SJSA1 (cell line): Measurements from ENCODE around the gene XPA. TPM values are rescaled to one million over a fixed set of nuclear protein-coding genes. Genes with fewer than 3 reads are reported as not detected.

Source experiments
- DNase-seq, 2 experiments: peaks; one replicate each; pipeline ENCODE4 v3.0.0-alpha.2; 2015 to 2020; ENCODE audit warnings: low spot score in 2 of 2, low read depth in 1 of 2
- H3K27ac ChIP-seq: fragments of 250-450 bp; sonication (Bioruptor Pico); 2 replicates; pipeline ENCODE4 v1.5.1; 2020; ENCODE audit warnings: mild to moderate bottlenecking, moderate library complexity
- H3K27me3 ChIP-seq: fragments of 250-450 bp; sonication (Bioruptor Pico); replicated peaks from 2 replicates; pipeline ENCODE4 v1.5.1; 2020; ENCODE audit warnings: mild to moderate bottlenecking, moderate library complexity
- H3K36me3 ChIP-seq: fragments of 250-450 bp; sonication (Bioruptor Pico); 2 replicates; pipeline ENCODE4 v1.5.1; 2020; ENCODE audit warnings: mild to moderate bottlenecking
- H3K4me1 ChIP-seq: fragments of 250-450 bp; sonication (Bioruptor Pico); replicated peaks from 2 replicates; pipeline ENCODE4 v1.6.1; 2021; ENCODE audit warnings: mild to moderate bottlenecking
- H3K4me3 ChIP-seq: fragments of 250-450 bp; sonication (Bioruptor Pico); 2 replicates; pipeline ENCODE4 v1.5.1; 2020; ENCODE audit warnings: mild to moderate bottlenecking
- H3K9me3 ChIP-seq: fragments of 250-450 bp; sonication (Bioruptor Pico); replicated peaks from 2 replicates; pipeline ENCODE4 v1.5.1; 2020; ENCODE audit warnings: mild to moderate bottlenecking
- total RNA-seq: library from RNA; depleted of rRNA; stranded (reverse); fragments of >200 nt; shearing (Covaris generic); gene quantifications from 2 replicates; pipeline ENCODE4 v1.2.3, GENCODE V29; 2014

Gene XPA
- total RNA-seq, 1 experiment from 2014 or later: 7.8 TPM

- no peak for DNase-seq
- H3K4me3 ChIP-seq: peak overlapping the region; percentile 71
Measured at GRCh38 chr9:97695995-97696802, 941 bp downstream of the XPA start.

DNA sequence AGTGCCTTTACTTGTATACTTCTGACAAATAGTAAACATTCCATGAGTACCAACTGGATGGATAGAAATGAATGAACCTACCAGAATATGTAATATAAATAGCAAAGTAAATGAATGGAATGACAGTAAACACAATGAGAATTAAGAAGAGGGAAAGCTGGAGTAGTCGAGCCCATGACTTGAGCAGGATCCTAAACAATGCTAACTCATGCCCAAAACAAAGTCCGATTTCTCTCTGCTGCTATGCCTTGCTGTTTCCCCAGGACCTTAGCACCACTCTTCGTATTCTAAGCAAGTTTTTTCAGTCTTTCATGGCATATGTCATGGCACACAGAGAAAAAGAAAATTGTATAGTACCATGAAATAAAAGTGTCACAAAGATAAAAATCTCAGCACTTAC is 1.8 kb downstream of the XPA start:
- Histone ChIP-seq H3K9me3 (no peaks in the 10 kb centered on the region; the same call in 1 of the 2 replicates), H3K4me1 (peaks cover 22% of the 10 kb centered on the region), H3K27ac (no peak overlapping the region), H3K36me3 (peaks cover 17% of the 10 kb centered on the region), H3K27me3 (no peaks in the 10 kb centered on the region), H3K4me3 (no peak overlapping the region)
- no peak for DNase-seq

More at GRCh38 chr9:97695995-97696802, 941 bp downstream of the XPA start:
- Histone ChIP-seq H3K4me1 (peaks cover 22% of the 10 kb centered on the region), H3K9me3 (no peaks in the 10 kb centered on the region; the same call in 1 of the 2 replicates), H3K27me3 (no peaks in the 10 kb centered on the region), H3K27ac (no peak overlapping the region; the same call in 1 of the 2 replicates), H3K36me3 (peaks cover 8% of the 10 kb centered on the region; the same call in 1 of the 2 replicates)

DNA sequence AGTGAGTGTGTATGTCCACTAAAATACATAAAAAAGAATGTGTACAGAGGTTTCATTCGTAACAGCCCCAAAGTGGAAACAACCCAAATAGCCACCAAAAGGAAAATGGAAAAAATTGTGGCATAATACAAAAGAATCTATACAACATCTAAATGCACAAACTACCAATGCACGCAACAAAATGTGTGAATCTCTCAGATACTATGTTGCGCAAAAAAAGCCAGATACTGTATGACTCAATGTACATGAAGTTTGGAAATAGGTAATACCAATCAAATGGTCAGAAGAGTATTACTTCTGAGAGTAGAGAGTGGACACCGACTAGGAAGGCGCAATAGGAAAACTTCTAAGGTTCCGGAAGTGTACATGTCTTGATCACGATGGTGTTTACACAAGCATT is 2.4 kb downstream of the XPA start:
- no peaks in the 10 kb centered on the region; the same call in 1 of the 2 replicates for H3K9me3 ChIP-seq
- no peak overlapping the region for H3K27ac ChIP-seq
- no peak overlapping the region for H3K4me3 ChIP-seq
- peaks cover 22% of the 10 kb centered on the region for H3K4me1 ChIP-seq
- no peaks in the 10 kb centered on the region for H3K27me3 ChIP-seq
- H3K36me3 ChIP-seq: peaks cover 23% of the 10 kb centered on the region
- no peak for DNase-seq

GRCh38 chr9:97689401-97690180 is 7.5 kb downstream of the XPA start:
- Histone ChIP-seq H3K36me3 (peaks cover 42% of the 10 kb centered on the region), H3K4me1 (no peaks in the 10 kb centered on the region), H3K4me3 (no peak overlapping the region), H3K9me3 (no peaks in the 10 kb centered on the region), H3K27me3 (no peaks in the 10 kb centered on the region), H3K27ac (no peak overlapping the region)
- DNase-seq: no peak

DNA sequence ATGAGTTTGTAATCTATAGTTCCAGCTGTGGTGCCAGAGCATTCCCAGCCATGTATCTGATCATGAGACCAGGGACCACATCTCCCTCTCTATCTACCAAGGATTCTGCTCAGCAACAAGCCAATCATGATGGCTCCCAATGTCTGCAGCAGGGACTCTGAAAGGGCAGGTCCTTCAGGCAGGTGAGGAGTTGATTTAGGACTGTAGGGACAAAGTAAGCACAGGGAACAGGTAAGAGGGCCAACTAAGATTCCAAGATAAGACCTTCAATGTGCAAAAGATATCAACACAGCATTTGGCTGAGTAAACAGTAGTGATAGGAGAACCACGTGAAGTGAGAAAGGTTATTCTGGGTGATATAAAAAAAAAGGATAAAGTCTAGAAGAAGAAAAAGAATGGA is 8.5 kb downstream of the XPA start:
- no peaks in the 10 kb centered on the region for H3K9me3 ChIP-seq
- H3K4me3 ChIP-seq: no peak overlapping the region
- peaks cover 50% of the 10 kb centered on the region for H3K36me3 ChIP-seq
- no peak overlapping the region for H3K27ac ChIP-seq
- H3K27me3 ChIP-seq: no peaks in the 10 kb centered on the region
- H3K4me1 ChIP-seq: no peaks in the 10 kb centered on the region
- DNase-seq: no peak

DNA sequence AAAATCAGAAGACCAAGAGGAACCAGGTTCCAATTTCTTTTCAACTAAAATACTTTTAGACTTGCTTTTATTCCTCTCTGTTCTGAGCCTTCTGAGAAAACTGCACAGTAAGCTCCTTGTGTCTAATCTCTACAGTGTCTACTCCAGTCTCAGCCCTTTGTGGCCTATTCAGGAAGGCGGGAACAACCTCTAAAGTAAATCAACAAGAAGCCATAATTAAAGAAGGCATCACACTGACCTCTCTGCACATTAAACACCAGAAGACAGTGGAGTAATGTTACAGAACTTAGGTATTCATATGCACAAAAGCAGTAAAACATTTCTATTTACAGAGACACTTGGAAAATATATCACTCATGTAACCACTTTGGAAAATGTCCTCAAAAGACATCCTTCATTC is 14.9 kb downstream of the XPA start:
- H3K4me1 ChIP-seq: no peaks in the 10 kb centered on the region
- no peak for DNase-seq
- no peaks in the 10 kb centered on the region for H3K27me3 ChIP-seq
- H3K27ac ChIP-seq: no peak overlapping the region
- H3K4me3 ChIP-seq: no peak overlapping the region
- H3K36me3 ChIP-seq: peaks cover 67% of the 10 kb centered on the region
- H3K9me3 ChIP-seq: no peaks in the 10 kb centered on the region

DNA sequence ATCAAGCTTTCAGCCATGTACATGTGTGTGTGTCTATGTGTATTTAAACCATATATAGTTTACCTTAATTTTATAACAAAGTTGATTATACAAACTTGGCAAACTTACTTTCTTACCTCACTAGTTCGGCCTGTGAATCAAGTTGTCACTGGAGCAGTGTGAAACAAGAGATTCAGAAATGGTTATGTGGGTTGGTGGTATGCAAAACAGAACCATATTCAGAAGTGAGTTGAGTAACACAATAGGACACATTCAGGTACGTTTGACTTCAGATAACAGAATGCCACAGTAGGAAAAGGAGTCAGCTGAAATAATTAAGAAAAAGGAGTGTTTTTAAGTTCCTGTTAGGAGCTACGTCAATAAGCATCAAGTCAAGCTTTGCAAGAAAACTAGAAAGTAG is 21.5 kb downstream of the XPA start:
- Histone ChIP-seq H3K4me3 (no peak overlapping the region), H3K27ac (no peak overlapping the region), H3K9me3 (no peaks in the 10 kb centered on the region), H3K27me3 (no peaks in the 10 kb centered on the region), H3K36me3 (peaks cover 74% of the 10 kb centered on the region), H3K4me1 (no peaks in the 10 kb centered on the region)
- DNase-seq: no peak

GRCh38 chr9:97673922-97674321 is 23.2 kb downstream of the XPA start:
- H3K27ac ChIP-seq: no peak overlapping the region
- peaks cover 80% of the 10 kb centered on the region for H3K36me3 ChIP-seq
- H3K9me3 ChIP-seq: no peaks in the 10 kb centered on the region

DNA sequence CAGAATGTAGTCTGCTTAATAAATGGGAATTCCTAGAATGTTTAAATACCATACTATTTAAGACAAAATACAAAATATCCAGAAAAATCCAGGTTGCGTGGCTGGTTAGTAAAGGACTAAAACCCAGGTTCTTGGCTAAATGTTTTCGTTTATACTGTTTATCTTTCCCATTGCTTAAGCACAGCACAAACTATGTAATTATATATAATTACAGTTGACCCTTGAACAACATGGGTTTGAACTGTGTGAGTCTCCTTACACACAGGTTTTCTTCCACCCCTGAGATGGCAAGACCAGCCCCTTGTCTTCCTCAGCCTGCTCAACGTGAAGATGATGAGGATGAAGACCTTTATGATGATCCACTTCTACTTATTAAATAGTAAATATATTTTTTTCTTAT is 24.7 kb downstream of the XPA start:
- Histone ChIP-seq H3K36me3 (peaks cover 84% of the 10 kb centered on the region), H3K4me1 (no peaks in the 10 kb centered on the region), H3K27ac (no peak overlapping the region), H3K27me3 (no peaks in the 10 kb centered on the region), H3K9me3 (no peaks in the 10 kb centered on the region), H3K4me3 (no peak overlapping the region)
- DNase-seq: no peak

More at GRCh38 chr9:97673922-97674321, 23.2 kb downstream of the XPA start:
- H3K4me1 ChIP-seq: no peaks in the 10 kb centered on the region
- no peak overlapping the region for H3K4me3 ChIP-seq
- H3K27me3 ChIP-seq: no peaks in the 10 kb centered on the region
- no peak for DNase-seq

- peaks cover 96% of the 10 kb centered on the region for H3K36me3 ChIP-seq
- H3K4me3 ChIP-seq: no peak overlapping the region
- H3K27me3 ChIP-seq: no peaks in the 10 kb centered on the region
- no peaks in the 10 kb centered on the region for H3K4me1 ChIP-seq
- DNase-seq: no peak
- no peak overlapping the region for H3K27ac ChIP-seq
- H3K9me3 ChIP-seq: no peaks in the 10 kb centered on the region
Measured at GRCh38 chr9:97670586-97670985, 26.6 kb downstream of the XPA start.

- Histone ChIP-seq H3K4me1 (no peaks in the 10 kb centered on the region), H3K36me3 (peaks cover 95% of the 10 kb centered on the region), H3K27me3 (no peaks in the 10 kb centered on the region), H3K4me3 (no peak overlapping the region), H3K9me3 (no peaks in the 10 kb centered on the region), H3K27ac (no peak overlapping the region)
- DNase-seq: no peak
Measured at GRCh38 chr9:97668485-97668884, 28.7 kb downstream of the XPA start.

DNA sequence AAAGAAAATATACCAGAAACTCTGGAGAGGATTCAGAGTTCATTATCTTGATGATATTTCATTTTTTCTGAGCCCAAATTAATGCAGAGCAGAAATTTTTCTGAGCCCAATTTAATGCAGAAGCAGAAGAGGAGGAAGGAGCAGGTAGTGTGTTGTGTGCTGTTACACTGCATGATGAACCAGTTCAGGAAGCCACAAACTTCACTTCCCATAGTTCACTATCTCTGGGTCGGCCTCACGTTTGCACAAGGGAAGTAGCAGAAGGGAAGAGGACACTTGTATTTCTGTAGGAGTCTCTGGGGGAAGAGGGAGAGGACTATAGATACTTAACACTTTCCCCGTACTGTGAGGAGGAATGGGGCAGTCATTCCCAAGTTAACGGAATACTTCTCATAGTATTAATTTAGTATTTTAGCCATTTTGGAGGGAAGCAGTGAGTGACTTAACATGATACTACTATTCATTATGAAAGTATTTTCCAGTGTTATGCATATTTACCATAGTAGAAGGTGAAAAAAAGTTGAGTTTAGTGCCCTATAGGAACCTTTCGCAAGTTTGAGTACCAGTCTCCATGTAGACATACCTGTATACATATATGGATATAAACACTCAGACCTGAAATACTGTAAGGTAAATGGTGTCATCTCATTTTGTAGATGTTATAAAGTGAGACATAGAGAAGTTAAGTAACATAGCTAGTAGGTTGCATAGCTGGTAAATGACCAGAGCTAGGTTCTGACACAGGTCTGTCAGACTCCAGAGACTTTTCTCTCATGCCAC is 30.0 kb downstream of the XPA start:
- Histone ChIP-seq H3K36me3 (peaks cover 95% of the 10 kb centered on the region), H3K27me3 (no peaks in the 10 kb centered on the region)

GRCh38 chr9:97665742-97666141 is 31.4 kb downstream of the XPA start:
- DNase-seq: no peak
- H3K4me3 ChIP-seq: no peak overlapping the region
- H3K27me3 ChIP-seq: no peaks in the 10 kb centered on the region
- no peak overlapping the region for H3K27ac ChIP-seq
- H3K4me1 ChIP-seq: no peaks in the 10 kb centered on the region
- H3K36me3 ChIP-seq: peaks cover 92% of the 10 kb centered on the region
- no peaks in the 10 kb centered on the region for H3K9me3 ChIP-seq

More for the DNA sequence above, 30.0 kb downstream of the XPA start:
- Histone ChIP-seq H3K4me3 (no peak overlapping the region), H3K9me3 (no peaks in the 10 kb centered on the region), H3K4me1 (no peaks in the 10 kb centered on the region), H3K27ac (no peak overlapping the region)
- DNase-seq: no peak
